Smooth muscle cell (in vitro differentiated cells): ENCODE results near the gene MTR. TPM values are rescaled to one million over a fixed set of nuclear protein-coding genes. Genes with fewer than 3 reads are reported as not detected.

Experiments used
- DNase-seq: peaks from one replicate; lab custom pipeline; 2025; ENCODE audit not compliant: unreplicated experiment; lab: John Stamatoyannopoulos, UW
- H2AFZ ChIP-seq: fragments of 200-600 bp; sonication (generic); 2 replicates; pipeline ENCODE4 v1.6.0; 2016; ENCODE audit warnings: antibody characterized with exemption, low read depth, mild to moderate bottlenecking
- H3F3A ChIP-seq: fragments of 200-600 bp; sonication (generic); 2 replicates; pipeline ENCODE4 v1.6.0; 2017; ENCODE audit warnings: antibody characterized with exemption, low read depth
- H3K27ac ChIP-seq: fragments of 200-600 bp; sonication (generic); 2 replicates; pipeline ENCODE4 v1.5.1; 2016; ENCODE audit warnings: low read depth, mild to moderate bottlenecking
- H3K27me3 ChIP-seq: fragments of 200-600 bp; sonication (generic); 2 replicates; pipeline ENCODE4 v1.6.1; 2016; ENCODE audit warnings: low read depth, mild to moderate bottlenecking
- H3K36me3 ChIP-seq: fragments of 200-600 bp; sonication (generic); 2 replicates; pipeline ENCODE4 v1.5.1; 2016; ENCODE audit warnings: low read depth
- H3K4me1 ChIP-seq: fragments of 200-600 bp; sonication (generic); 2 replicates; pipeline ENCODE4 v1.5.1; 2016; ENCODE audit warnings: low read depth
- H3K4me2 ChIP-seq: fragments of 200-600 bp; sonication (generic); 2 replicates; pipeline ENCODE4 v1.6.0; 2016; ENCODE audit warnings: mild to moderate bottlenecking
- H3K4me3 ChIP-seq: fragments of 200-600 bp; sonication (generic); 2 replicates; pipeline ENCODE4 v1.5.1; 2016; ENCODE audit warnings: mild to moderate bottlenecking
- H3K79me2 ChIP-seq: fragments of 200-600 bp; sonication (generic); 2 replicates; pipeline ENCODE4 v1.6.0; 2016; ENCODE audit warnings: low read depth, mild to moderate bottlenecking
- H3K9ac ChIP-seq: fragments of 200-600 bp; sonication (generic); 2 replicates; pipeline ENCODE4 v1.6.0; 2016; ENCODE audit warnings: low read depth
- H3K9me3 ChIP-seq: fragments of 200-600 bp; sonication (generic); replicated peaks from 2 replicates; pipeline ENCODE4 v1.5.1; 2016; ENCODE audit warnings: low read depth
- H4K20me1 ChIP-seq: fragments of 200-600 bp; sonication (generic); 2 replicates; pipeline ENCODE4 v1.6.0; 2016; ENCODE audit warnings: low read depth
- CTCF ChIP-seq: fragments of 200-600 bp; sonication (generic); IDR thresholded peaks from 2 replicates; pipeline ENCODE4 v1.5.1; 2017; ENCODE audit warnings: borderline replicate concordance, mild to moderate bottlenecking, antibody characterized with exemption; ENCODE audit not compliant: insufficient read depth, poor library complexity, severe bottlenecking
- WGBS: methylation state at CpG from one replicate; pipeline ENCODE4 v1.1.7; 2016; ENCODE audit warnings: low lambda C conversion rate; 5-methylcytosine and 5-hydroxymethylcytosine counted together
- polyA plus RNA-seq: library from polyadenylated mRNA; unstranded; fragments of >200 nt; fragmentation: Nextera tagmentation; extraction: Ambion mirVana; gene quantifications from 2 replicates; pipeline ENCODE4 v1.2.1, GENCODE V29; 2016
- total RNA-seq: library from RNA; depleted of rRNA; stranded (reverse); fragments of >200 nt; gene quantifications from 2 replicates; pipeline ENCODE4 v1.2.3, GENCODE V29; 2014

MTR gene
- total and polyA plus RNA-seq, 2 experiments from 2014 or later = 10.7 to 18.3 TPM

GRCh38 chr1:236795757-236796667 is 920 bp downstream of the MTR start:
- Histone ChIP-seq H4K20me1 (peaks cover 15% of the 10 kb centered on the region), H3K9me3 (no peaks in the 10 kb centered on the region), H3K36me3 (no peaks in the 10 kb centered on the region), H3K4me3 (peak overlapping the region; percentile 63), H3K79me2 (peaks cover 44% of the 10 kb centered on the region), H3K27me3 (no peaks in the 10 kb centered on the region), H3K27ac (peak overlapping the region; percentile 91), H2AFZ (peak overlapping the region; percentile 98), H3F3A (no peaks in the 10 kb centered on the region), H3K4me2 (peak overlapping the region; percentile 95), H3K9ac (peak overlapping the region; percentile 92), H3K4me1 (peaks cover 10% of the 10 kb centered on the region)
- TF ChIP-seq CTCF = no peak
- 5% methylated on average over 41 of the region's 41 CpGs for WGBS
- DNase-seq = no peak

DNA sequence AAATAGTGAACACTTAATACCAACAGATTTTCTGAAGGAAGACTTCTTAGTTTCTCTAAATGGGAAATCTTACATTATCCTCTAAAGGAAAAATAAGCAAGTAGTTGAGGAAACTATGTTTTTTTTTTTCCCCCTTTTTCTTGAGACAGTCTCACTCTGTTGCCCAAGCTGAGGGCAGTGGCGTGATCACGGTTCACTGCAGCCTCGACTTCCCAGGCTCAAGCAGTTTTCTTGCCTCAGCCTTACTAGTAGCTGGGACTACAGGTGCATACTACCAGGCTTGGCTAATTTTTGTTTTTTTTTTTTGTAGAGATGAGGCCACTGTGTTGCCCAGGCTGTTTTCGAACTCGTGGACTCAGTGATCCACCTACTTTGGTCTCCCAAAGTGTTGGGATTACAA is 3.9 kb downstream of the MTR start:
- Histone ChIP-seq H3K27ac (no peak overlapping the region), H3K27me3 (no peaks in the 10 kb centered on the region), H3K4me1 (peaks cover 10% of the 10 kb centered on the region), H3K9me3 (no peaks in the 10 kb centered on the region), H3K9ac (no peak overlapping the region), H3K79me2 (peaks cover 56% of the 10 kb centered on the region), H3K4me3 (no peak overlapping the region), H3K36me3 (no peaks in the 10 kb centered on the region), H4K20me1 (peaks cover 43% of the 10 kb centered on the region), H2AFZ (no peak overlapping the region), H3F3A (no peaks in the 10 kb centered on the region), H3K4me2 (no peak overlapping the region)
- no peak for TF ChIP-seq CTCF
- 96% methylated on average over 5 of the region's 5 CpGs for WGBS
- no peak for DNase-seq

DNA sequence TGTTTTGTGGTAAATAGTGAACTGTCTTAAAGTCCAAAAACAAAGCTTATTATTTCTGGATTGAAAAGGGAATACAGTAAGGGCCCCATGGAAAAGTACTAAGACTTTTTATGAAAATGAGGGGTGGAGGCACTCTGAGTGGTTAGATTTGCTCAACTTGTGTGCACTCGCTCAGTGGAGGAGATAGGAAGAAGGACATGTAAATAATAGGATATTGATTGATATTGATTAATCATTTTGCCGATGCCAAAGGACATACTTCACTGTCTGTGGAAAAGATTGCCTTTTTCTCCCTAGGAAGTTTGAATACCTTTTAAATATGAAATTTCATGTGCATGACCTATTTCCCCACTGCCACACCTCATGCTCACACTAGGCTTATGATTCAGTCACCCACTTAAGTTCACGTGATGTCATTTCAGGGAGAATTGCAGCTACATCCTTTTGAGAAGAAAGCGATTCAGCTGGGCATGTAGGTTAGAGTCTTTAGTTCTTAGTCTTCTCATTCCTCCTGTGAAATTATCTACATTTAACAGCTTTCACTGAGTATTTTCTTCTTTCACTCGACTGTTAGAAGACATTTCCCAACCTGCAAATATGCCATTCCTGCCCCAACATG is 5.0 kb downstream of the MTR start:
- Histone ChIP-seq H3K4me1 (peaks cover 10% of the 10 kb centered on the region), H3K27me3 (no peaks in the 10 kb centered on the region), H3K9ac (no peak overlapping the region), H3K9me3 (no peaks in the 10 kb centered on the region), H3K36me3 (no peaks in the 10 kb centered on the region), H3K4me2 (no peak overlapping the region), H2AFZ (no peak overlapping the region), H3F3A (no peaks in the 10 kb centered on the region), H3K79me2 (peaks cover 56% of the 10 kb centered on the region), H4K20me1 (peaks cover 45% of the 10 kb centered on the region), H3K4me3 (no peak overlapping the region), H3K27ac (peak overlapping the region; percentile 39)
- no peak for TF ChIP-seq CTCF
- WGBS = 73% methylated on average over 5 of the region's 5 CpGs
- DNase-seq = no peak
